Measurements from ENCODE around the gene AK9.

AK9 gene

DNA sequence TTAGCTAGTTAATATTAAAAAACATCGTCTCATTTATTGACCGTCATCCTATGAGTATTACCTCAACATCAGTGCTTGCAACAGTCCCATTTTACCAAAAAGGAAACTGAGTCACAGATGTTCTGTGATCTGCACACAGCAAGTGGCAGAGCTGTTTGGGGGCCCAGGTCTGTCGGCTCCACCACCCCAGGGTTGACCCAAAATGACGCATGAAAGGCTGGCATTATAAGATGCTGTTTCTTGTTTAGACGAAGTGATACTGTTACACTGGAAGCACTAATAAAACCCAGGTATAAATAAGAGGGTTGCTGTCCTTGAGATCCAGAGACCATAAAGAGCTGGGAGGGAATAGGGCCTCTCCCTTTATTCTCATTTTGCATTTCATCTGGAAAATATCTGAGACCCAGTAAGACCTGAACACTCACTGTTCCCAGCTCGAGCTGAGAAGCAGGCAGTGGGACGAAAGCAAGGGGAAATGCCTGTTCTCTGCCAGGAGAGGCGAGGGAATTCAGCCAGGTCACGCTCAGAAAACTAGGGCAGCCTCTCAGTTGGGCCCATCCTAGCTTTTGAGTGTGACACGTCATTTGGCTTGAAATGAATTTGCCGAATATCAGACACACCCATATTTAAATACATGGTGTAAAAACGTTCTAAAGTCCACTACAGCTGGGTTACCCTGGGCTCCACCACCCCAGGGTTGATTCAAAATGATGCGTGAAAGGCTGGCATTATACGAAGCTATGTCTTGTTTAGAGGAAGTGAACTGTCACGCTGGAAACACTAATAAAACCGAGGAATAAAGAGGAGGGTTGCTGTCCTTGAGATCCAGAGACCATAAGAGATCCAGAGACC is 234.1 kb downstream of the AK9 start:
- peak; percentile 90 for DNase-seq (ENCODE audit: low spot score)

DNA sequence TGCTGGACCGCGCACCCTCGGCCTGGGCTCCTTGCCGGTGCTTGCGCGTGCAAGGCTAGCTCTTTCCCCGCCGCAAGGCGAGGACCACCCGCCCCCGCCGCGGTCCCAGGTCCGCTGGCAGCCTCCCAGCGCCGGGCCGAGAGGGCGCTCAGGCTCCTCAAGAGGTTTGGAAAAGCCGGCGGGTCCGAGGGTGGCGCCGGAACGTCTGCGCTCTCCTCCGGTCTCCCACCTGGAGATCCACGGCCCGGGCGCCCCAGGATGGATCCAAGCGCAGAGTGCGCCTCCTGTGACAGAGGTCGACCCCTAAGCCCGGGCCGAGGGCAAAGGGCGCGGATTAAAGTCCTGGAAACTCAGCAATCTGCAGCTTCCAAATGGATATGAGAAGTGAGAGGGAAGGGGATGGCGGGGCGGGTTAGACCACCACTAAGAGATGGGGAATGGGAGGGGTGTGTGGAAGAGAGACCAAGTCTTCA is 234.9 kb downstream of the AK9 start:
- no peak for DNase-seq (ENCODE audit: low spot score)

DNA sequence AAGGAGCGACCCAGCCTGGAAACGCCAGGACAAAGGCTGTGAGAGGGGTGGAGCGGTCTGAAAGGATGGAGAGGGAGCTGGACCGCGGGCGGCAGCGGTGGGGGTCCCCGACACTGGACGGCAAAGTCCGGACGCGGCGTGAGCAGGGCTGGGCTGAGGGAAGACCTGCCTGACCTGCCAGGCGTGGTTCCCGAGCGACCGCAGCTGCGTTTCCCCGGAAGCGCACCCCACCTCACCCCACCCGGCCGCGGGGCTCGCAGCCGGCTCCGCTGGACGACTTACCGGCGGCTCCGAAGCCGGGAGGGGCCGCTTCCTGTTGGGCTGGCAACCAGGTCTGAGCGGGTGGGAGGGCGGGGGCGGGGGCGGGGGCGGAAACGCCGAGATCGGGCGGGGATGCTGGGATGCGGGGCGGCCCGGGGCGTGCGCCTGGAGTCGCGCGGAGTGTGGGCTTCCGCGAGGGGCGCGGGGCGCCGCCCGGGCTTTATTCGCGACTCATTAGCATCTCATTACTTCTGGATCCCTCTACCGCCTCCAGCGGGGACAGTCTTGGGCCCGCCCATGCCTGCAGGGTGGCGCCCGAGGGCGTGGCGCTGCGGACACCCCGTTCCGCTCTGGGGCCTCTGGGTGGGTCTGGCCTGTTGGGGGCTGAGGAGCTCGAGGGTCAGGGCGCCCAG is 235.4 kb downstream of the AK9 start, which contains the start of gene MICAL1:
MICAL1 (minus strand) TSS at position 336 of the 674 bp plus-strand sequence. CDS start 1,576 bp downstream, outside the sequence.
- peak; percentile 85 for DNase-seq (ENCODE audit: low spot score)

- DNase-seq (ENCODE audit: low spot score) = peak; percentile 41
Measured at GRCh38 chr6:109454496-109455436, 236.2 kb downstream of the AK9 start.

DNA sequence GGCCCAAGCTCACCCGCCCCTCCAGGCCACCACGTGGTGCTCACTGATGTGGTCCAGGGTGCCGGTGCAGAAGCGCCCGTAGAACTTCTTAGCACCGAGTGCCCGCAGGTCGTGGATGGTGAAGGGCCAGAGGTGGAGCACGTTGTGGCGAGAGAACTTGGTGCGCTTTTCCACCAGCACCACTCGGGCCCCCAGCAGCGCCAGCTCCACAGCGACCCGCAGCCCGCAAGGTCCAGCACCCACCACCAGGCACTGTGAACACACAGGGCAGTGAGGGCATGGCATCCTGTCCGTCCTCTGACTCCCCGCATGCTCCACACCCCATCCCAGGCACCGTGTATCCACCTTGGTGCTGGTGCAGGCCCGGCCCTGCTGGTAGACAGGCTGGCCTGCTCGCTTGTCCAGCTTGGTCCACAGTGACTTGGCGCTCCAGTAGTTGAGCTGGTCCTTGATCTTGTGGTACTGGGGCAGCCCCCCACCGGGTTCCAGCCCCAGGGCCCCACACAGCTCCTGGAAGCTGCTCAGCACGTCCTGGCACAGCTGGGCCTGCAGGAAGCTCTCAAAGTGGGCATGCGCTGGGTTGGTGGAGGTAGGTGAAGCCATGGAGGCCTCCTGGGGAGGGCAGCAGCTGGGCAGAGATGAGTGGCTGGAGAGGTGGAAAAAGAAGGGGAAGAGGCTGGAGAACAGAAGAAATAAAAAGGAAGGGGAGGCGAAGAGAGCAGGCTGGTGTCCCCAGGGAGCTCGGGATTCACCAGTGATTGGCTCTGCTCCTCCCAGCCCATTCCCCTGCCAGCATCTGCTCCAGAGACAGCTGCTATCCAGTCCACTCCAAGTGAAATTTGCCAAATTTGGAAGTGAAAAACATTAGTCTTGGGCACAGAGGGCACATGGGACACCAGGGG is 237.2 kb downstream of the AK9 start:
- DNase-seq (ENCODE audit: low spot score) = peak; percentile 45

- DNase-seq (ENCODE audit: low spot score) = no peak
Measured at GRCh38 chr6:109453156-109453555, 237.8 kb downstream of the AK9 start.

DNA sequence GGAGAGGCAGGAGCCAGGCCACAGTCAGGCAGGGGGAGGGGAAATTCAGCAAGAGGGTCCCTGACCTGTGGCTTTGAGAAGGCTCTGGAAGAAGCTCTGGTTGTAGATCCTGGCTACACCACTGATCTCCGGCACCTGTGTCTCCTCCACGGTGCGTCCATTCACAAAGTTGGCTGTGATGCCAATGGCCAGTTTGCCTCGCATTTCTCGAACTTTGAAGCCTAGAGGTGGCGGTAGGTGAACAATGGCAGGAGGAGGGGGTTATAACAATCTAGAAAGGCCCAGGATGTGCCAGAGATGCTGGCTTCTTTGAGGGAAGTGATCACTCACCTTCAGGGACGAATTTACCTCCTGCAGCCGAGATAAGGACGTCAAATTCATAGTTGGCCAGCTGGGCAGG is 238.8 kb downstream of the AK9 start:
- DNase-seq (ENCODE audit: low spot score) = no peak

GRCh38 chr6:109451376-109451775 is 239.6 kb downstream of the AK9 start:
- DNase-seq (ENCODE audit: low spot score) = no peak

DNA sequence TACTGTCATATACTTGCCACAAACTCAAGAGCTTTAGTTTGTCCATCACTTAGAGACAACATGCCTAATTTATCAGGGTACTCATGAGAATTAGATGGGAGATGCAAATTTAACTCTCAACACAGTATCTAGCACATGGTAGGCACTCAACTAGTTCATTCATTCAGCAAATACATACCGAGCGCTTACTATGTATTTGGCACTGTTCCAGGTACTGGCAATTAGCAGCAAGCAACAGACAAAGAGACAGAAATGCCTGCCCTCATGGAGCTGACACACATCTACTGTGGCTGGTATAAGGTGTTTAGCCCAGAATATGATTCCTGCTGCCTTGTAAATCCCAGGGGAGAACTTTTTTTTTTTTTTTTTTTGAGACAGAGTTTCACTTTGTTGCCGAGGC is 240.2 kb downstream of the AK9 start:
- no peak for DNase-seq (ENCODE audit: low spot score)

DNA sequence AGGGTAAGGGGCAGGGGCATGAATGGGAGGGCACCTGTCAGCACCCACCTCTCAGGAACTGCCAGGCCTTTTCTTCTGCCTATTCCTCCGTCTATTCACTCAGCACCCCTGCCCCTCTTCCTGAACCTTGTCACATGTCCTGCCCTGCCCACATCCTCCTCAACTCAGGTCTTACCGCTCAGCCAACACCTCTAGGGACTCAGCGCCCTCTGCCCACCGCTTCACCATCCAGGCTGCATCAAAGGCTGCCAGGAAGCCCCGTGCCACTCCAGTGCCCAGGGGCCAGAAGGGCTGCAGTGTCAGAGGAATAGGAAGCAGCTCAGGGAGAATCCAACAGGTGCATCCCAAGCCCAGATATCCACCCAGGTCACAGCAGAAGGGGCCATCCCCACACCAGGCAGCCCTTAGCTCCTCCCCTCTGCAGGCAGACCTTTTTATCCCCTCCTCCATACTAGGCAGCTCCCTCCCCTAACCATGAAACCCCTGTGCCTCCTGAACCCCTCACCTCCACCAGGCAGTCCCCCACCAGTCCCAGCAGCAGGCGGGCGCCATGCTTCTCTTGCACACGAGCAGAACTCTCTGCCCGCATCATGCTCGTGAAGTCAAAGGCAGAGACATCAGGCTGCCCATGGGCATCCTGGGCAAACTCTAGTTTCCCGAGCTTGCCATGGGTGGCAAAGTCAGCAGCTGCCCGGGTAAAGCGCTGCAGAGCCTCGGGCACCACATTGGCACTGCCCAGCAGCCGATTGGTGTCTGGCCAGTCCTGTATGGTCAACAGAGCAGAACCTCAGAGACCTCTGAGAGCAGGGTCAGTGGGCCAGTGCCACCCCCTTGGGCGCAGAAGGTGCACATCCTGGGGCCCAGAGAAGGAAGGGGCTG is 241.0 kb downstream of the AK9 start:
- DNase-seq (ENCODE audit: low spot score) = no peak

DNA sequence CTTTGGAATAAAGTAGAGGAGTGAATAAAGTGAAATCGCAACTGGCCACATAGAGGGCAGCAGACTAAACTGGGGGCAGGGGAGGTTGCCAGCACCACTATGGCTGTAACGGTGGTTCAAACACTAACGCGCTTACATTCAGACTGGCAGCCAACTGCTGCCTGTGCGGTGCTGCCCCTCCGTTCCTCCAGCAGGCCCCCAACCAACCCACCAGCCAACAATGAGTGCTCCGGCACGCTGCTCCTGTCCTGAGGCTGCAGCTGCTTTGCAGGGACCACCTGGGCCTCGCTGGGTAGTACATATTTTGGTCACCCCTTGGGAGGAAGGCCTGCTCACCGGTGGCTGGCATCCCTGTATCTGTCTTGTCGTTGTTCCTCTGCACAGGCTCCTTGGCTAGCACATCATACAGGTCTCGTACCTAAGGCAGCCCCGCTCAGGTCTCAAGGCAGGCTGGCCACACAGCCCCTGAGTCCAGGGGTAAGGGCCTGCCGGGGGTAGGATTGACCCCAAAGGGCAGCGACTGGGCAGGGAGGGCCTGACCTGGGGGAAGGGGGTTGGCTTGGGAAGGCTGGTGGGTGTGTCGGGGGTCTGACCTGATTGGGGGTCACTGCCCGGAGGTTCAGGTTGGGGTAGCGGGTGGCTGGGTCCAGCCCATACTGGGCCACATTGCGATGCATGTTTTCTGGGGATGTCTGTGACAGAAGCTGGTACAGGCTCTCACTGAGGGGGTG is 241.8 kb downstream of the AK9 start:
- no peak for DNase-seq (ENCODE audit: low spot score)

GRCh38 chr6:109448615-109449014 is 242.4 kb downstream of the AK9 start:
- no peak for DNase-seq (ENCODE audit: low spot score)

- DNase-seq (ENCODE audit: low spot score) = no peak
Measured at GRCh38 chr6:109447878-109448555, 243.0 kb downstream of the AK9 start.

DNA sequence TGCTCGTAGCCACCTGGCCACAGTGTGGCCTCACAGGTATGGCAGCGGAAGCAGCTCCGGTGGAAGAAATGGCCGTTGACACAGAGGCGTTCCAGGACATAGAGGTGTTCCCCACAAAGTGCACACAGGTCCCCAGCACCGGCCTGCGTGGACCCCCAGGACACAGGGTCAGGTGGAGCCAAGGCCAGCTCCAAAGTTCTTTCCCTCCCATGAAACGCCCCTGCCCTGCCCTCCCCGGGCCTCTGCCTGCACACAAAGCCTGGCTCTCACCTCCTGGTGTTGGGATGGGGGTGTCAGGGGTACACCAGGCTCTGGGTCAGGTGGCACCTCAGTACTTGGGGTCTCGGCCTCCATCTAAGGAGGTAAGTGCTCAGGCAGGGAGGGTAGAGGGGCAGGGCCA is 243.9 kb downstream of the AK9 start:
- no peak for DNase-seq (ENCODE audit: low spot score)

GRCh38 chr6:109446541-109446940 is 244.5 kb downstream of the AK9 start:
- DNase-seq (ENCODE audit: low spot score) = no peak

DNA sequence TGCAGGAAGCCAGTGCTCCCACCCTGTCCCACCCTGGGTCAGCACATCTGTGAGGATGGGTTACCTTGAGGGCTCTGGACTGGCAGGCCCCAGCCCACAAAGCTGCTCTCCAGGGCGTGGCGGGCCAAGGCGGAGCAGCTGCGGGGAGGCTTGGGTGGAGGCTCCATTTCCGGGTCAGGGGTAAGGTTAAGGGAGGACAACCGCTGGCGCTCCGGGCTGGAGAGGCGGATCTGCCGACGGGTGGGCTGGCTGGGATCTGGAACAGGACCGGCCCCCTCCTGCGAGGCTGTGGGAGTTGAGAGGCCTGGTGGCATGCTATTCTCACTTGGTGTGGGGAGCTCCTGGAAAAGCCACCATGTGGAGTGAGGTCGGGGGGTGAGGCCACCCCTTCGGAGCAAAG is 244.9 kb downstream of the AK9 start:
- DNase-seq (ENCODE audit: low spot score) = no peak

- DNase-seq (ENCODE audit: low spot score) = no peak
Measured at GRCh38 chr6:109445382-109445781, 245.6 kb downstream of the AK9 start.

DNA sequence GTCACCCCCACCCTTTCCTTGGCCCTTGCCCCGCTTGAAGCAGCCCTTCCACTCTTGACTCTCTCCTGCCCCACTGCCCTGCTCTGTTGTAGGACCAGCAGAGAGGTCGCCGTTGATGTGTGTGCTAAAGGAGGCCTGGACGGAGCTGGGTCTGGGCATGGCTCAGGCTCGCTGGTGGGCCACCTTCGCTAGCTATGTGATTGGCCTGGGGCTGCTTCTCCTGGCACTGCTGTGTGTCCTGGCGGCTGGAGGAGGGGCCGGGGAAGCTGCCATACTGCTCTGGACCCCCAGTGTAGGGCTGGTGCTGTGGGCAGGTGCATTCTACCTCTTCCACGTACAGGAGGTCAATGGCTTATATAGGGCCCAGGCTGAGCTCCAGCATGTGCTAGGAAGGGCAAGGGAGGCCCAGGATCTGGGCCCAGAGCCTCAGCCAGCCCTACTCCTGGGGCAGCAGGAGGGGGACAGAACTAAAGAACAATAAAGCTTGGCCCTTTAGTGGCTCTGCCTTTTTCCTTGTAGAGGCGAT is 247.5 kb downstream of the AK9 start:
- no peak for DNase-seq (ENCODE audit: low spot score)

Data from AG20443 (cell line).